ENCODE data around the gene FGFRL1. TPM values are rescaled to one million over a fixed set of nuclear protein-coding genes. Genes with fewer than 3 reads are reported as not detected.

The FGFRL1 gene
- polyA plus RNA-seq = 100 to 1,000 TPM in 1 of 3 donors, 10 to 100 TPM in 2; 20.7 to 142 (median 32.4) TPM

GRCh38 chr4:1011022-1011665 lies at the start of gene FGFRL1:
FGFRL1 (plus strand) TSS chr4:1011626; CDS start chr4:1012486, 860 bp downstream.
- H3K27ac ChIP-seq (ENCODE audit: low read depth, low read length) = no peak within 1 kb of the TSS
- 0 to 1% (median 1%) methylated on average over 24 to 89 of the region's 89 CpGs for WGBS, 3 donors

- 88 to 93% (median 91%) methylated on average over 52 to 54 of the region's 54 CpGs for WGBS, 3 donors
- no peak overlapping the region for H3K27ac ChIP-seq (ENCODE audit: low read depth, low read length)
Measured at GRCh38 chr4:962231-963208, 48.9 kb upstream of the FGFRL1 start.

- no peak overlapping the region for H3K27ac ChIP-seq (ENCODE audit: low read depth, low read length)
- 94 to 96% (median 95%) methylated on average over 39 of the region's 39 CpGs for WGBS, 3 donors
Measured at GRCh38 chr4:963276-964225, 47.9 kb upstream of the FGFRL1 start.

GRCh38 chr4:964346-965025 lies 46.9 kb upstream of the FGFRL1 start:
- 91 to 92% (median 92%) methylated on average over 22 to 23 of the region's 23 CpGs for WGBS, 3 donors
- H3K27ac ChIP-seq (ENCODE audit: low read depth, low read length) = no peak overlapping the region

- 90 to 94% (median 92%) methylated on average over 26 of the region's 26 CpGs for WGBS, 3 donors
Measured at GRCh38 chr4:965048-965765, 46.2 kb upstream of the FGFRL1 start.

GRCh38 chr4:965766-966134 lies 45.7 kb upstream of the FGFRL1 start:
- WGBS, 3 donors = 91 to 96% (median 94%) methylated on average over 21 of the region's 21 CpGs
- H3K27ac ChIP-seq (ENCODE audit: low read depth, low read length) = no peak overlapping the region

More at GRCh38 chr4:965048-965765, 46.2 kb upstream of the FGFRL1 start:
- H3K27ac ChIP-seq (ENCODE audit: low read depth, low read length) = no peak overlapping the region

GRCh38 chr4:966266-967112 lies 44.9 kb upstream of the FGFRL1 start:
- no peak overlapping the region for H3K27ac ChIP-seq (ENCODE audit: low read depth, low read length)
- 89 to 92% (median 90%) methylated on average over 44 to 48 of the region's 48 CpGs for WGBS, 3 donors

GRCh38 chr4:967113-968104 lies 44.0 kb upstream of the FGFRL1 start:
- WGBS, 3 donors = 56 to 78% (median 60%) methylated on average over 58 to 76 of the region's 76 CpGs
- H3K27ac ChIP-seq (ENCODE audit: low read depth, low read length) = no peak overlapping the region

GRCh38 chr4:968221-968620 lies 43.2 kb upstream of the FGFRL1 start:
- no peak overlapping the region for H3K27ac ChIP-seq (ENCODE audit: low read depth, low read length)
- WGBS, 3 donors = 16 to 42% (median 39%) methylated on average over 23 to 24 of the region's 24 CpGs

- no peak overlapping the region for H3K27ac ChIP-seq (ENCODE audit: low read depth, low read length)
- 54 to 91% (median 87%) methylated on average over 23 of the region's 23 CpGs for WGBS, 3 donors
Measured at GRCh38 chr4:968621-969394, 42.6 kb upstream of the FGFRL1 start.

- H3K27ac ChIP-seq (ENCODE audit: low read depth, low read length) = no peak overlapping the region
- 94 to 95% (median 94%) methylated on average over 21 to 25 of the region's 25 CpGs for WGBS, 3 donors
Measured at GRCh38 chr4:970046-970745, 41.2 kb upstream of the FGFRL1 start.

GRCh38 chr4:970854-971520 lies 40.4 kb upstream of the FGFRL1 start:
- no peak overlapping the region for H3K27ac ChIP-seq (ENCODE audit: low read depth, low read length)
- WGBS, 3 donors = 82 to 86% (median 84%) methylated on average over 17 of the region's 17 CpGs

GRCh38 chr4:971666-972500 lies 39.5 kb upstream of the FGFRL1 start:
- WGBS, 3 donors = 60 to 70% (median 60%) methylated on average over 23 to 24 of the region's 24 CpGs
- no peak overlapping the region for H3K27ac ChIP-seq (ENCODE audit: low read depth, low read length)

All from adipose tissue (tissue), 3 donors.